GM21737 (cell line): ENCODE measurements around the gene GLT6D1.
"Not testable (repeated sequence)": the region's sequence is repeated elsewhere in the genome, so short reads cannot be mapped to it uniquely, and the experiment has no call there.

Source experiments
- ATAC-seq: cut with Tn5 transposase; IDR thresholded peaks from one replicate; pipeline ENCODE4 v1.9.1; 2021; ENCODE audit warnings: mild to moderate bottlenecking, moderate library complexity; ENCODE audit not compliant: unreplicated experiment

The GLT6D1 gene

GRCh38 chr9:135639196-135639595 lies at the start of gene GLT6D1:
Gene GLT6D1 (minus strand): TSS chr9:135639540. CDS start chr9:135639187, 353 bp downstream.
- ATAC-seq = no peak

GRCh38 chr9:135689011-135689410 lies 49.7 kb upstream of the GLT6D1 start:
- no peak for ATAC-seq

- ATAC-seq = no peak
Observed at GRCh38 chr9:135687216-135687615, 47.9 kb upstream of the GLT6D1 start.

GRCh38 chr9:135684691-135685090 lies 45.4 kb upstream of the GLT6D1 start:
- ATAC-seq = no peak

- no peak for ATAC-seq
Observed at GRCh38 chr9:135683401-135684034, 44.2 kb upstream of the GLT6D1 start.

GRCh38 chr9:135681161-135681560 lies 41.8 kb upstream of the GLT6D1 start:
- ATAC-seq = no peak

GRCh38 chr9:135680056-135680455 lies 40.7 kb upstream of the GLT6D1 start:
- no peak for ATAC-seq

- ATAC-seq = no peak
Observed at GRCh38 chr9:135678236-135679017, 39.1 kb upstream of the GLT6D1 start.

GRCh38 chr9:135677641-135678168 lies 38.4 kb upstream of the GLT6D1 start:
- ATAC-seq = no peak

- no peak for ATAC-seq
Observed at GRCh38 chr9:135676891-135677290, 37.6 kb upstream of the GLT6D1 start.

GRCh38 chr9:135674977-135675376 lies 35.6 kb upstream of the GLT6D1 start:
- ATAC-seq = no peak

- ATAC-seq = no peak
Observed at GRCh38 chr9:135673941-135674340, 34.6 kb upstream of the GLT6D1 start.

- ATAC-seq = not testable (repeated sequence)
Observed at GRCh38 chr9:135672786-135673185, 33.4 kb upstream of the GLT6D1 start.

GRCh38 chr9:135671591-135672041 lies 32.3 kb upstream of the GLT6D1 start:
- no peak for ATAC-seq

GRCh38 chr9:135670721-135671590 lies 31.6 kb upstream of the GLT6D1 start:
- no peak for ATAC-seq

- no peak for ATAC-seq
Observed at GRCh38 chr9:135669616-135670285, 30.4 kb upstream of the GLT6D1 start.

- ATAC-seq = not testable (repeated sequence)
Observed at GRCh38 chr9:135669018-135669417, 29.7 kb upstream of the GLT6D1 start.

- ATAC-seq = no peak
Observed at GRCh38 chr9:135667463-135668001, 28.2 kb upstream of the GLT6D1 start.

- no peak for ATAC-seq
Observed at GRCh38 chr9:135666534-135667462, 27.5 kb upstream of the GLT6D1 start.
